Liver (tissue), 9 donors: ENCODE results near the gene NMBR. TPM values are rescaled to one million over a fixed set of nuclear protein-coding genes. Genes with fewer than 3 reads are reported as not detected.

Experiments
- DNase-seq: peaks from one replicate; pipeline ENCODE4 v3.0.0-alpha.2; 2017; ENCODE audit warnings: low spot score
- H3K27ac ChIP-seq, 2 donors: one replicate each; pipeline ENCODE4 v1.7.0; 2013; ENCODE audit warnings: inconsistent platforms in 2 of 2, low read length in 2 of 2, control low read depth in 1 of 2, low read depth in 1 of 2, mild to moderate bottlenecking in 1 of 2
- H3K27me3 ChIP-seq, 4 donors: one replicate each; pipeline versions ENCODE4 v1.6.1 to v1.7.0; 2013; ENCODE audit warnings: low read length in 3 of 4, inconsistent platforms in 1 of 4, mild to moderate bottlenecking in 1 of 4, moderate library complexity in 1 of 4; ENCODE audit not compliant: control insufficient read depth in 4 of 4, insufficient read depth in 4 of 4
- H3K36me3 ChIP-seq, 4 donors: one replicate each; pipeline versions ENCODE4 v1.6.1 to v1.7.0; 2013; ENCODE audit warnings: low read length in 3 of 4, mild to moderate bottlenecking in 3 of 4, low read depth in 1 of 4, moderate library complexity in 1 of 4; ENCODE audit not compliant: control insufficient read depth in 4 of 4, insufficient read depth in 3 of 4
- H3K4me1 ChIP-seq, 4 donors: one replicate each; pipeline versions ENCODE4 v1.6.1 to v1.7.0; 2013; ENCODE audit warnings: low read length in 3 of 4, mild to moderate bottlenecking in 3 of 4, moderate library complexity in 1 of 4; ENCODE audit not compliant: control insufficient read depth in 4 of 4, insufficient read depth in 4 of 4
- H3K4me3 ChIP-seq, 3 donors: one replicate each; pipeline versions ENCODE4 v1.6.1 to v1.7.0; 2013; ENCODE audit warnings: low read length in 3 of 3, control low read depth in 1 of 3, low read depth in 1 of 3, mild to moderate bottlenecking in 1 of 3
- H3K9ac ChIP-seq, 2 donors: one replicate each; pipeline ENCODE4 v1.7.0; 2013; ENCODE audit warnings: low read length in 2 of 2, mild to moderate bottlenecking in 2 of 2, moderate library complexity in 2 of 2, control low read depth in 1 of 2, low read depth in 1 of 2
- H3K9me3 ChIP-seq, 4 donors: one replicate each; pipeline versions ENCODE4 v1.6.1 to v1.7.0; 2013; ENCODE audit warnings: low read length in 3 of 4; ENCODE audit not compliant: control insufficient read depth in 4 of 4
- ATF3 ChIP-seq: IDR thresholded peaks from 2 replicates; pipeline ENCODE4 v1.6.1; 2016; ENCODE audit warnings: antibody characterized with exemption
- EGR1 ChIP-seq, 2 donors: IDR thresholded peaks; 2 replicates each; pipeline ENCODE4 v1.6.1; 2016 to 2018; ENCODE audit warnings: antibody characterized with exemption in 2 of 2, low read depth in 2 of 2
- FOXA2 ChIP-seq: IDR thresholded peaks from 2 replicates; pipeline ENCODE4 v1.6.1; 2016; ENCODE audit warnings: antibody characterized with exemption
- GABPA ChIP-seq, 2 donors: IDR thresholded peaks in 1 of 2; conservative IDR thresholded peaks in 1 of 2; 2 replicates each; pipeline ENCODE4 v1.6.1; 2016; ENCODE audit warnings: antibody characterized with exemption in 2 of 2, mild to moderate bottlenecking in 1 of 2, moderate library complexity in 1 of 2
- HNF4G ChIP-seq: IDR thresholded peaks from 2 replicates; pipeline ENCODE4 v1.6.1; 2016; ENCODE audit warnings: antibody characterized with exemption
- MAX ChIP-seq: IDR thresholded peaks from 2 replicates; pipeline ENCODE4 v1.6.1; 2016; ENCODE audit warnings: antibody characterized with exemption
- NR2F2 ChIP-seq: IDR thresholded peaks from 2 replicates; pipeline ENCODE4 v1.6.1; 2016; ENCODE audit warnings: antibody characterized with exemption
- RAD21 ChIP-seq, 2 donors: IDR thresholded peaks; 2 replicates each; pipeline ENCODE4 v1.6.1; 2016; ENCODE audit warnings: antibody characterized with exemption in 2 of 2, mild to moderate bottlenecking in 2 of 2
- RXRA ChIP-seq, 2 donors: IDR thresholded peaks; 2 replicates each; pipeline ENCODE4 v1.6.1; 2017 to 2018; ENCODE audit warnings: antibody characterized with exemption in 2 of 2, mild to moderate bottlenecking in 1 of 2
- SP1 ChIP-seq: IDR thresholded peaks from 2 replicates; pipeline ENCODE4 v1.6.1; 2018; ENCODE audit warnings: antibody characterized with exemption, mild to moderate bottlenecking
- TAF1 ChIP-seq: conservative IDR thresholded peaks from 2 replicates; pipeline ENCODE4 v1.6.1; 2016; ENCODE audit warnings: antibody characterized with exemption, mild to moderate bottlenecking
- YY1 ChIP-seq: IDR thresholded peaks from 2 replicates; pipeline ENCODE4 v1.6.1; 2016; ENCODE audit warnings: antibody characterized with exemption, mild to moderate bottlenecking
- WGBS: extraction: QIAGEN DNeasy Blood & Tissue Kit; methylation state at CpG from one replicate; pipeline ENCODE4 v1.1.7; 2013; 5-methylcytosine and 5-hydroxymethylcytosine counted together
- polyA plus RNA-seq, 2 donors: library from polyadenylated mRNA; stranded (reverse) in 1 of 2; unstranded in 1 of 2; fragments of 200-250 nt in 1 of 2; fragments of >200 nt in 1 of 2; fragmentation: Nextera tagmentation in 1 of 2; extraction: Ambion mirVana in 1 of 2; gene quantifications; one replicate each; pipeline versions ENCODE4 v1.2.1 to v1.2.3, GENCODE V29; 2013 to 2015
- total RNA-seq, 2 donors: library from RNA; depleted of rRNA; stranded (reverse); fragments of >200 nt; gene quantifications; one replicate each; pipeline ENCODE4 v1.2.3, GENCODE V29; 2014
- TF ChIP-seq, protein P1 (sequence below): IDR thresholded peaks from 2 replicates; pipeline ENCODE4 v1.6.1; 2016; ENCODE audit warnings: antibody characterized with exemption, mild to moderate bottlenecking
- TF ChIP-seq, protein P2 (sequence below): IDR thresholded peaks from 2 replicates; pipeline ENCODE4 v1.6.1; 2016; ENCODE audit warnings: antibody characterized with exemption
- TF ChIP-seq, protein P3 (sequence below): fragments of 150-350 bp; IDR thresholded peaks from 2 replicates; pipeline ENCODE4 v1.5.1; 2017; ENCODE audit warnings: improper control_type of control experiment, low read depth, low read length; ENCODE audit not compliant: missing input control
- donor health status: healthy.
- donor health status: healthy.
- donor health status: healthy.
- donor health status: healthy.
- donor health status: healthy.

The NMBR gene
- total and polyA plus RNA-seq, 4 donors: not detected

DNA sequence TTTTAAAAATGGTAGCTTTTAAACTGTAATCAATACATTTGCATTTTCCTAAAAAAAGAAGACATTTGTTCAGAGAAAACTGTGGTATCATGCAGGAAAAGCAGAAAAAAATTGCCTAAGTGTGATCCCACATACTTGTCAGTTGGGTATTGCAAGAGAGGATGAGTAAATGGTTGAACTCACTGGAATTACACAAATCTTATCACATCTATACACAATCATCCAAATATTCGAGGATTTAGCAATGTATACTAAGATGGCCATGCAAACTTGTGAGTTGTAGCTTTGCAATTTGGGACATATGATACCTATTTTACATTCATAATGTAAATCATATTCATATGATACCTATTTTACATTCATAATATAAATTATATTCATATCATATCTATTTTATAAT lies 72.4 kb downstream of the NMBR start:
- H3K4me3 ChIP-seq: no peak overlapping the region
- 50% methylated on average over 1 of the region's 1 CpG for WGBS

GRCh38 chr6:142071981-142072380 lies 74.9 kb downstream of the NMBR start:
- no peaks in the 10 kb centered on the region for H3K4me1 ChIP-seq
- 78% methylated on average over 3 of the region's 3 CpGs for WGBS

More for the DNA sequence above, 72.4 kb downstream of the NMBR start:
- Histone ChIP-seq H3K9ac (no peak overlapping the region), H3K27ac (no peak overlapping the region), H3K27me3 (peaks cover 0 to 2% (median 0%) of the 10 kb centered on the region in 4 donors), H3K36me3 (peaks cover 0 to 1% (median 0%) of the 10 kb centered on the region in 4 donors), H3K9me3 (no peaks in the 10 kb centered on the region), H3K4me1 (no peaks in the 10 kb centered on the region)
- TF ChIP-seq SP1 (no peak), GABPA (IDR thresholded peaks at IDR 0.05 in 1 of 2, conservative IDR thresholded peaks at IDR 0.05 in 1 of 2) (no peak), HNF4G (no peak), ATF3 (no peak), TAF1 (no peak), YY1 (no peak), RXRA (IDR thresholded peaks at IDR 0.05) (no peak), EGR1 (IDR thresholded peaks at IDR 0.05; ENCODE audit: low read depth in 2 of 2) (no peak)
- TF ChIP-seq, protein P1, sequence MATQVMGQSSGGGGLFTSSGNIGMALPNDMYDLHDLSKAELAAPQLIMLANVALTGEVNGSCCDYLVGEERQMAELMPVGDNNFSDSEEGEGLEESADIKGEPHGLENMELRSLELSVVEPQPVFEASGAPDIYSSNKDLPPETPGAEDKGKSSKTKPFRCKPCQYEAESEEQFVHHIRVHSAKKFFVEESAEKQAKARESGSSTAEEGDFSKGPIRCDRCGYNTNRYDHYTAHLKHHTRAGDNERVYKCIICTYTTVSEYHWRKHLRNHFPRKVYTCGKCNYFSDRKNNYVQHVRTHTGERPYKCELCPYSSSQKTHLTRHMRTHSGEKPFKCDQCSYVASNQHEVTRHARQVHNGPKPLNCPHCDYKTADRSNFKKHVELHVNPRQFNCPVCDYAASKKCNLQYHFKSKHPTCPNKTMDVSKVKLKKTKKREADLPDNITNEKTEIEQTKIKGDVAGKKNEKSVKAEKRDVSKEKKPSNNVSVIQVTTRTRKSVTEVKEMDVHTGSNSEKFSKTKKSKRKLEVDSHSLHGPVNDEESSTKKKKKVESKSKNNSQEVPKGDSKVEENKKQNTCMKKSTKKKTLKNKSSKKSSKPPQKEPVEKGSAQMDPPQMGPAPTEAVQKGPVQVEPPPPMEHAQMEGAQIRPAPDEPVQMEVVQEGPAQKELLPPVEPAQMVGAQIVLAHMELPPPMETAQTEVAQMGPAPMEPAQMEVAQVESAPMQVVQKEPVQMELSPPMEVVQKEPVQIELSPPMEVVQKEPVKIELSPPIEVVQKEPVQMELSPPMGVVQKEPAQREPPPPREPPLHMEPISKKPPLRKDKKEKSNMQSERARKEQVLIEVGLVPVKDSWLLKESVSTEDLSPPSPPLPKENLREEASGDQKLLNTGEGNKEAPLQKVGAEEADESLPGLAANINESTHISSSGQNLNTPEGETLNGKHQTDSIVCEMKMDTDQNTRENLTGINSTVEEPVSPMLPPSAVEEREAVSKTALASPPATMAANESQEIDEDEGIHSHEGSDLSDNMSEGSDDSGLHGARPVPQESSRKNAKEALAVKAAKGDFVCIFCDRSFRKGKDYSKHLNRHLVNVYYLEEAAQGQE: no peak
- TF ChIP-seq, protein P2, sequence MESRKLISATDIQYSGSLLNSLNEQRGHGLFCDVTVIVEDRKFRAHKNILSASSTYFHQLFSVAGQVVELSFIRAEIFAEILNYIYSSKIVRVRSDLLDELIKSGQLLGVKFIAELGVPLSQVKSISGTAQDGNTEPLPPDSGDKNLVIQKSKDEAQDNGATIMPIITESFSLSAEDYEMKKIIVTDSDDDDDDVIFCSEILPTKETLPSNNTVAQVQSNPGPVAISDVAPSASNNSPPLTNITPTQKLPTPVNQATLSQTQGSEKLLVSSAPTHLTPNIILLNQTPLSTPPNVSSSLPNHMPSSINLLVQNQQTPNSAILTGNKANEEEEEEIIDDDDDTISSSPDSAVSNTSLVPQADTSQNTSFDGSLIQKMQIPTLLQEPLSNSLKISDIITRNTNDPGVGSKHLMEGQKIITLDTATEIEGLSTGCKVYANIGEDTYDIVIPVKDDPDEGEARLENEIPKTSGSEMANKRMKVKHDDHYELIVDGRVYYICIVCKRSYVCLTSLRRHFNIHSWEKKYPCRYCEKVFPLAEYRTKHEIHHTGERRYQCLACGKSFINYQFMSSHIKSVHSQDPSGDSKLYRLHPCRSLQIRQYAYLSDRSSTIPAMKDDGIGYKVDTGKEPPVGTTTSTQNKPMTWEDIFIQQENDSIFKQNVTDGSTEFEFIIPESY: no peak
- DNase-seq: no peak

More at GRCh38 chr6:142071981-142072380, 74.9 kb downstream of the NMBR start:
- Histone ChIP-seq H3K4me3 (no peak overlapping the region), H3K9ac (no peak overlapping the region), H3K27me3 (peaks cover 0 to 2% (median 0%) of the 10 kb centered on the region in 4 donors), H3K9me3 (no peaks in the 10 kb centered on the region), H3K27ac (no peak overlapping the region), H3K36me3 (peaks cover 0 to 1% (median 0%) of the 10 kb centered on the region in 4 donors)
- TF ChIP-seq, protein P1: no peak
- TF ChIP-seq NR2F2 (no peak), MAX (no peak), RAD21 (IDR thresholded peaks at IDR 0.05) (no peak), ATF3 (no peak), FOXA2 (no peak), HNF4G (no peak), SP1 (no peak), TAF1 (no peak)
- TF ChIP-seq, protein P3, sequence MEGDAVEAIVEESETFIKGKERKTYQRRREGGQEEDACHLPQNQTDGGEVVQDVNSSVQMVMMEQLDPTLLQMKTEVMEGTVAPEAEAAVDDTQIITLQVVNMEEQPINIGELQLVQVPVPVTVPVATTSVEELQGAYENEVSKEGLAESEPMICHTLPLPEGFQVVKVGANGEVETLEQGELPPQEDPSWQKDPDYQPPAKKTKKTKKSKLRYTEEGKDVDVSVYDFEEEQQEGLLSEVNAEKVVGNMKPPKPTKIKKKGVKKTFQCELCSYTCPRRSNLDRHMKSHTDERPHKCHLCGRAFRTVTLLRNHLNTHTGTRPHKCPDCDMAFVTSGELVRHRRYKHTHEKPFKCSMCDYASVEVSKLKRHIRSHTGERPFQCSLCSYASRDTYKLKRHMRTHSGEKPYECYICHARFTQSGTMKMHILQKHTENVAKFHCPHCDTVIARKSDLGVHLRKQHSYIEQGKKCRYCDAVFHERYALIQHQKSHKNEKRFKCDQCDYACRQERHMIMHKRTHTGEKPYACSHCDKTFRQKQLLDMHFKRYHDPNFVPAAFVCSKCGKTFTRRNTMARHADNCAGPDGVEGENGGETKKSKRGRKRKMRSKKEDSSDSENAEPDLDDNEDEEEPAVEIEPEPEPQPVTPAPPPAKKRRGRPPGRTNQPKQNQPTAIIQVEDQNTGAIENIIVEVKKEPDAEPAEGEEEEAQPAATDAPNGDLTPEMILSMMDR: no peak
- TF ChIP-seq, protein P2: no peak
- DNase-seq: no peak
